Hematopoietic multipotent progenitor cell treated with erythropoietin and hydrocortisone succinate and interleukin-3 and kit ligand, for 8 days (in vitro differentiated cells): Measurements from ENCODE around the gene MSANTD7.
"Not testable (repeated sequence)": the region's sequence is repeated elsewhere in the genome, so short reads cannot be mapped to it uniquely, and the experiment has no call there.

Experiments used
- DNase-seq: peaks from one replicate; pipeline ENCODE4 v3.0.0-alpha.2; 2015

The MSANTD7 gene

GRCh38 chr10:14838582-14839304 is 637 bp downstream of the MSANTD7 start:
- DNase-seq: peak; percentile 24

GRCh38 chr10:14839305-14839695 is 1.2 kb downstream of the MSANTD7 start:
- DNase-seq: no peak

- DNase-seq: no peak
Measured at GRCh38 chr10:14840178-14840577, 2.1 kb downstream of the MSANTD7 start.

GRCh38 chr10:14843327-14843988 is 5.4 kb downstream of the MSANTD7 start:
- no peak for DNase-seq

DNA sequence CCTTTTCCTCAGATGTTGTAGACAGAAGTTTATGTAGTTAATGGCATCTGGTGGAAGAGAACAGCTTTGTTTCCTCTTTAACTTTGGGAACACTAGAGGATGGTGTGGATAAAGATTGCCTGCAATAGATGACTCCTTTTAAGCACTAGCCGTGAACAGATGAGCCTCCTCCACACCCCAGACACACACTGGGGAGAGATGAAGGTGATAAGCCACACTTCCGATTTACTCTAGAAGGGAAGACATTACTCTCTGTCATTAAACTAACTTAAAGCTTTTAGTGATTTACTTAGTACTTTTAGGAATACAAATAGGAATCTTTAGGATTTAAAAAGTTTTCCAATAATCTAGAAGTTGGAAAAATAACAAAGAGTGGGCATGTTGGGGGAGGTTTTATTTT is 6.8 kb downstream of the MSANTD7 start:
- DNase-seq: no peak

GRCh38 chr10:14852236-14852635 is 14.1 kb downstream of the MSANTD7 start:
- DNase-seq: no peak

- DNase-seq: no peak
Measured at GRCh38 chr10:14855453-14855852, 17.3 kb downstream of the MSANTD7 start.

DNA sequence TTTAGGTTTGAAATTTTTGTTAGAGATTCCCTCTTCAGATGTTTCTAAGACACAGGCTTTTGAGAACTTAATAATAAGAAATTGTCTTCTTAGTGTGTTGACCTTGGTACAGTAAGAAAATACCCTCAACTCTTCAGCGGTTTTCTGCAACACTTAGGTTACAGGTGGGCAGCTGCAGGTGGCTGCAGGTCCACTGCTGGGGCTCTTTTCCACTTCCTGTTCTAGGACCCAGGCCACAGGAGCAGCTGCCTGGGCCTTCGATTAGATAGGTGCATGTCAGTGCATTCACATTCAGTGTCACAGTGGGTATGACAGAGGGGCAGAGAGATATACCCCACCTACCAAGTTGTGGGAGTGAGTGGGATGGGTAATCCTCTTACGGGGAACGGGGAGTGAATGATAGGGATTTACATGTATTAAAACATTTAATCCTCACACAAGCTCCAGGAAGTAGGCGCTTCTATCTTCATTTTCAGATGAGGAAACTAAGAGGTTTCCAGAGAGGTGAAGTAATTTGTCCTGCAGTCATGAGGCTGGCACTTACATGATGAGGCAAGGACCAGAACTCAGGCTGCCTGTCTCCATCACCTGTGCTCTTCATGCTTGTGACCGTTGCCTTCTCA is 20.3 kb downstream of the MSANTD7 start:
- DNase-seq: no peak

DNA sequence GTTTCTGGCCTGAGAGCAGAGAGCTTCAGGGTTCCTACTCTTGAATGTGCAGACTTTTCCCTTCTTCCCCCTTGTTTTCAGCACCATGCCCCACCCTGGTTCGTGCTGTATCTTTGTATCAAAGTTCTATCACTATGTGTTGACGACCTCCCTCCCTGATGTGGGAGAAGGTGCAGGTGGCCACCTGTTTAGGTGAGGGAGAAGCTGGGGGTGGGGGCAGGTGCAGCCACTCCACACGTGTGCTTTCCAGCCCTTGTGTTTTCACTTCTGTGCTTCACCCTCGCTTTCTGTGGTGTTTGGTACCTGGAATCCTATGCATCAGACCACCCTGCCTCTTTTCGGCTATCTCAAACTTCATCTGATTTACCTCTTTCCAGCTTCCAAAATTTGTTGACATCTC is 20.9 kb downstream of the MSANTD7 start:
- DNase-seq: no peak

GRCh38 chr10:14859775-14860174 is 21.7 kb downstream of the MSANTD7 start:
- no peak for DNase-seq

DNA sequence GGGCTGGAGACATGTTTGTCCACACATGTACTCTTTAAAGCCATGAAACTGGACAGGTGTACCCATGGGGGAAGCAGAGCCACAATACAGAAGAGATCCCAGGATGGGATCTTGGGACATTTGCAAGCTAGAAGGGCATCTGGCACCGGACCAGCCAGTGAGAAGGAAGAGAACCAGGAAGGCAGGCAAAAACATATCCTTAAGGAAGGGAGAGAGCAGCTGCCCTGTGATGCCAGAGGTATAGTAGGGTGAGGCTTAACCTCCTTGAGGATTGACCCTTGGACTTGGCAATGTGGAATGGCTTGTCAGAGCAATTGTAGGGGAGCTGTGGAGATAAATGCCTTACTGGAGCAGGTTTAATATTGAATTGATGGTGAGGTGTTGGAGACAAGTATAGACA is 22.7 kb downstream of the MSANTD7 start:
- no peak for DNase-seq

DNA sequence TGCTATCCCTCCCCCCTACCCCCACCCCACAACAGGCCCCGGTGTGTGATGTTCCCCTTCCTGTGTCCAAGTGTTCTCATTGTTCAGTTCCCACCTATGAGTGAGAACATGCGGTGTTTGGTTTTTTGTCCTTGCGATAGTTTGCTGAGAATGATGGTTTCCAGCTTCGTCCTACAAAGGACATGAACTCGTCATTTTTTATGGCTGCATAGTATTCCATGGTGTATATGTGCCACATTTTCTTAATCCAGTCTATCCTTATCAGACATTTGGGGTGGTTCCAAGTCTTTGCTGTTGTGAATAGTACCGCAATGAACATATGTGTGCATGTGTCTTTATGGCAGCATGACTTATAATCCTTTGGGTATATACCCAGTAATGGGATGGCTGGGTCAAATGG is 26.4 kb downstream of the MSANTD7 start:
- not testable (repeated sequence) for DNase-seq

GRCh38 chr10:14864871-14865270 is 26.8 kb downstream of the MSANTD7 start:
- not testable (repeated sequence) for DNase-seq

GRCh38 chr10:14873090-14873760 is 35.1 kb downstream of the MSANTD7 start:
- DNase-seq: peak; percentile 63

GRCh38 chr10:14875941-14876340 is 37.8 kb downstream of the MSANTD7 start:
- DNase-seq: no peak

DNA sequence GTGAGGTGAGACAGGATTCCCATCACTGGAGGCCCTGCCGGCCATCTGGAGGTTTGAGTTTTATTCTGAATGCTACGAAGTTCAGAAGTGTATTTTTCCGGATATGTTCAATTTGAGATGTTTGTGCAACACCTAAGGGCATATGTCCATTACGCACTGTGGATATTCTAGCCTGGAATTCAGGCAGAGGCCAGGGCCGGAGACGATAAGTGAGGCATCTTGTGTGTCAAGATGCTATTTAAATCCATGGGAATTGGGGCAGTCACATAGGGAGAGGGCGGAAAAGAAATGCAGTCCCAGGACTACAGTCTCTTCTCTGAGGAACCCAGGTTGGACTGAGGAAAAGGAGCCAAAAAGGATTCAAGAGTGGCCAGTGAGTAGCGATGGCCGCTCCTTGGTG is 38.7 kb downstream of the MSANTD7 start:
- no peak for DNase-seq

DNA sequence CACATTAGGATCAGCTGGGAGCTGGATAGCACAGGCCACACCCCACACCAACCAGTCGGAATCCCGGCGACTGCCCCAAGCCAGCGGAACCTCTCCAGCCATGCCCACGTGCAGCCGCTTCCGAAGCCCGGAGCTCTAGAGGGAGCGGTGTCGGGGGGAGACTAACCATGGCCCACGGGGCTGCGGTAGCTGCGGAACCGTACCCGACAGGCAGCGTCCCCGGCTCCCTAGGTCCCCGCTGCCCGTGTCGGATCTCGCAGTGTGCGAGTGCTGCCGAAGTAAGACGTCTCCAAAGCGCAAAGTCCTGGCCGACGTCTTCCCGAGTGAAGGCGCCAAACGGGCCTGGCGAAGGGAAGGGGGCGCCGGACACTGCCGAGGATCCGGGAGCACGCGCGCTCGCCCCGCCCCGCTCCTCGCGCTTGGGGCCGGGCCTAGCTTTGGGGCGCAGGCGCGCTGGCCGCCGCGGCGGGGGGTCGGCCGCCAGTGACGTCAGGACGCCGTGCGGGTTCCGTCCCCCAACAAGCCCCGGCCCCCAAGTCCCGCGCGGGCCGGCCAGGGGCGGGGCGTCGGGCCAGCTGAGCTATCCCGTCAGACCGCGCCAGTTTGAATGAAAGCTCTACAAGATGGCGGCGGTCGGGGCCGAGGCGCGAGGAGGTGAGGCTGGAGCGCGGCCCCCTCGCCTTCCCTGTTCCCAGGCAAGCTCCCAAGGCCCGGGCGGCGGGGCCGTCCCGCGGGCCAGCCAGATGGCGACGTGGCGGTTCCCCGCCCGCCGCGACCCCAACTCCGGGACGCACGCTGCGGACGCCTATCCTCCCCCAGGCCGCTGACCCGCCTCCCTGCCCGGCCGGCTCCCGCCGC is 40.4 kb downstream of the MSANTD7 start, which contains the start of gene SUV39H2:
SUV39H2 (plus strand) TSS at position 601 of the 858 bp plus-strand sequence; CDS start at position 624, 23 bp downstream.
- DNase-seq: peak; percentile 94

DNA sequence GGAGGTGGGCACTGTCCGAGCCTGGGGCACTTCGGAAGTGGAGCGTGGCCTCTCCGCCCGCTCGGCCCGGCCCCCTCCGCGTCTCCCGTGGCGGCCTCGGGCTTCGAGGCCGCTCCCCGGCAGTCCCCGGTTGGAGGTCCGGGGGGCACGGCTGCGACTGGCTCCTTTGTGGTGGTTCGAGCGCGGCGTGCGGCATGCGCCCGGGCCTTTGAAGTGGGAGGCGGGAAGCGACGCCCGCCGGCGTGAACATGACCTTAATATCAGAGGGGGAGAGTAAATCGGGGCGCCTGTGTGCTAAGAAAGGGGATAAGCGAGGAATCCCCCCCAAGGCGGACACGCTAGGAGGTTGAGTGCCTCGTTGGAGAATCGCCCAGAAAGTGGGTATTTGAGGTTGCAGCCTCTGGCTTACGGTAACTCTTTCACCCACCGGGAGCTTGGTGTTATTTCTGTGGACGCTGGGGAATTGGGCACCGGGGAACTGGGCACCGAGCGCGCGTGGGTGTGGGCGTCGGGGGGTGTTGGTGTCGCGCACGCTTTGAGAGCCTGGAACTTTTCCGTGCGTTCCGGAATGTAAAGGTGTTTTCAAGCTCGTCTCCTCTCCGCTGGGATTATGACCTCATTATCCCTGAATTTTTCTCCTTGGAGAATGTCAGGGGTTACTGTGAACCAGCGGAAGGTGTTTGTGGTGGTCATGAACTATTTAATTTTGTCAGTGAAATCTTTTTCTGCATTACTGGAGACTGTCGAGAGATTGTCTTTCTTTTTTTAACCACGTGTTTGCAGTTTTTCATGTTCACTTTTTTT is 41.2 kb downstream of the MSANTD7 start:
- peak; percentile 22 for DNase-seq

GRCh38 chr10:14879928-14880193 is 41.8 kb downstream of the MSANTD7 start:
- no peak for DNase-seq

GRCh38 chr10:14880229-14880628 is 42.1 kb downstream of the MSANTD7 start:
- peak; percentile 26 for DNase-seq

- DNase-seq: peak; percentile 34
Measured at GRCh38 chr10:14884082-14884481, 46.0 kb downstream of the MSANTD7 start.
